Measurements from ENCODE around the gene AMN1. TPM values are rescaled to one million over a fixed set of nuclear protein-coding genes. Genes with fewer than 3 reads are reported as not detected.

The AMN1 gene
- total RNA-seq, 4 donors from 2014 or later: 5.7 to 10.5 (median 8.7) TPM; not detected in 1

- WGBS, 2 donors (ENCODE audit: low coverage in 1 of 2): 80 to 84% methylated on average over 5 of the region's 5 CpGs
- TF ChIP-seq EP300 (IDR thresholded peaks at IDR 0.05; ENCODE audit: low read depth): no peak
- TF ChIP-seq POLR2A (IDR thresholded peaks at IDR 0.05): no peak
- no peak for TF ChIP-seq POLR2AphosphoS5 (IDR thresholded peaks at IDR 0.05)
- no peak for TF ChIP-seq CTCF (IDR thresholded peaks at IDR 0.05)
- H3K9me3 ChIP-seq: no peaks in the 10 kb centered on the region
- in situ Hi-C loops (cut with MboI; ENCODE audit: low pct_ligation_motif_present in 1 of 4, low pct_unique_long_range_greater_than_20kb in 1 of 4, low sequenced_read_pairs in 3 of 4) (loop anchor here in 1 of 4 donors (25.0 kb wide), 1 partner anchor 390 kb away; no protein-coding TSS in a partner anchor), intact Hi-C loops (cut with DNase I; ENCODE audit: low total_unique reads) (no loop called here)
- no peak overlapping the region for H3K4me3 ChIP-seq
- DNase-seq: no peak
- peaks cover 0 to 7% (median 0%) of the 10 kb centered on the region in 4 donors for H3K4me1 ChIP-seq
- no peaks in the 10 kb centered on the region for H3K27me3 ChIP-seq
- H3K27ac ChIP-seq: no peak overlapping the region
- no peaks in the 10 kb centered on the region for H3K36me3 ChIP-seq
These were observed 101.3 kb downstream of the AMN1 start for GRCh38 chr12:31627456-31628054.

GRCh38 chr12:31626270-31626995, 102.4 kb downstream of the AMN1 start:
- TF ChIP-seq POLR2AphosphoS5 (IDR thresholded peaks at IDR 0.05) (no peak), POLR2A (IDR thresholded peaks at IDR 0.05) (no peak), EP300 (IDR thresholded peaks at IDR 0.05; ENCODE audit: low read depth) (no peak), CTCF (IDR thresholded peaks at IDR 0.05) (no peak)
- Histone ChIP-seq H3K4me3 (no peak overlapping the region), H3K4me1 (peaks cover 0 to 7% (median 0%) of the 10 kb centered on the region in 4 donors), H3K9me3 (no peaks in the 10 kb centered on the region), H3K27me3 (no peaks in the 10 kb centered on the region), H3K36me3 (no peaks in the 10 kb centered on the region), H3K27ac (no peak overlapping the region)
- DNase-seq: no peak
- WGBS, 2 donors (ENCODE audit: low coverage in 1 of 2): 84 to 93% methylated on average over 5 to 7 of the region's 7 CpGs
- intact Hi-C loops (cut with DNase I; ENCODE audit: low total_unique reads): no loop called here
- in situ Hi-C loops (cut with MboI; ENCODE audit: low pct_ligation_motif_present in 1 of 4, low pct_unique_long_range_greater_than_20kb in 1 of 4, low sequenced_read_pairs in 3 of 4): loop anchor here in 1 of 4 donors (25.0 kb wide), 1 partner anchor 389 kb away; no protein-coding TSS in a partner anchor

- no peaks in the 10 kb centered on the region for H3K4me1 ChIP-seq
- no peak for DNase-seq
- H3K27me3 ChIP-seq: no peaks in the 10 kb centered on the region
- H3K27ac ChIP-seq: no peak overlapping the region
- intact Hi-C loops (cut with DNase I; ENCODE audit: low total_unique reads) (no loop called here), in situ Hi-C loops (cut with MboI; ENCODE audit: low pct_ligation_motif_present in 1 of 4, low pct_unique_long_range_greater_than_20kb in 1 of 4, low sequenced_read_pairs in 3 of 4) (no loop called here)
- no peak for TF ChIP-seq POLR2AphosphoS5 (IDR thresholded peaks at IDR 0.05)
- WGBS, 2 donors (ENCODE audit: low coverage in 1 of 2): 78 to 96% methylated on average over 1 to 4 of the region's 4 CpGs
- H3K9me3 ChIP-seq: no peaks in the 10 kb centered on the region
- no peaks in the 10 kb centered on the region for H3K36me3 ChIP-seq
- H3K4me3 ChIP-seq: no peak overlapping the region
These were observed 106.8 kb downstream of the AMN1 start for GRCh38 chr12:31622038-31622437.

Small RNAs within 50 kb of the gene (small RNA-seq; reads per million reads assigned to genes)
- gene AC023157.2: 0 reads per million in 4 donors

Other genes starting within 250 kb of the AMN1 start
- gene DENND5B, start 137.9 kb downstream of the AMN1 start, total RNA-seq: 10 to 100 TPM in 3 of 4 donors, 1 to 10 TPM in 1; 4.4 to 25.1 (median 16.3) TPM
- 1 to 10 TPM in 3 of 4 donors, under 1 TPM in 1; 0.40 to 3.8 (median 3.1) TPM for gene ETFBKMT, start 69.3 kb downstream of the AMN1 start, total RNA-seq
- 10 to 100 TPM; 23.3 to 81.8 (median 35.1) TPM for gene RESF1, start 230.4 kb upstream of the AMN1 start, total RNA-seq

Data from transverse colon (tissue), 4 donors.